SK-N-SH (cell line): Measurements from ENCODE around the gene ANGPTL1. TPM values are rescaled to one million over a fixed set of nuclear protein-coding genes. Genes with fewer than 3 reads are reported as not detected.

Experiments
- CTCF ChIA-PET: fragments of 300-600, 350-600 bp; formaldehyde crosslinking; extraction: SDS; loops from one replicate; lab custom pipeline; 2021; lab: Yijun Ruan, JAX
- POLR2A ChIA-PET: fragments of 350-600 bp; sonication (Branson Sonifier 250); formaldehyde crosslinking; extraction: SDS; loops from one replicate; lab custom pipeline; 2020; ENCODE audit warnings: antibody characterized with exemption, inconsistent platforms; lab: Yijun Ruan, JAX
- DNase-seq: peaks from one replicate; pipeline ENCODE4 v3.0.0; 2012
- H2AFZ ChIP-seq: fragments of 200-600 bp; sonication (generic); 2 replicates; pipeline ENCODE4 v1.8.1; 2016; ENCODE audit warnings: antibody characterized with exemption, mild to moderate bottlenecking, low read depth
- H3F3A ChIP-seq: fragments of 200-600 bp; sonication (generic); replicated peaks from 2 replicates; pipeline ENCODE3; 2016; ENCODE audit warnings: antibody characterized with exemption, mild to moderate bottlenecking; ENCODE audit not compliant: insufficient read depth
- H3K27ac ChIP-seq, 2 experiments: fragments of 200-500 bp in 1 of 2; fragments of 200-600 bp in 1 of 2; sonication (Bioruptor generic) in 1 of 2; sonication (generic), shearing (Covaris generic) in 1 of 2; 2 replicates each; pipeline versions ENCODE4 v1.5.1 to v1.6.1; 2014 to 2016; ENCODE audit warnings: low read depth in 2 of 2, inconsistent platforms in 1 of 2, low read length in 1 of 2, mild to moderate bottlenecking in 1 of 2, mixed read lengths in 1 of 2
- H3K27me3 ChIP-seq: fragments of 200-600 bp; sonication (generic), shearing (Covaris generic); 2 replicates; pipeline ENCODE4 v1.6.1; 2016; ENCODE audit warnings: mixed run types; ENCODE audit not compliant: insufficient read depth
- H3K36me3 ChIP-seq, 2 experiments: fragments of 200-500 bp in 1 of 2; fragments of 200-600 bp in 1 of 2; sonication (Bioruptor generic) in 1 of 2; sonication (generic) in 1 of 2; replicated peaks in 1 of 2; 2 replicates each; pipeline versions ENCODE3 to v1.5.1; 2014 to 2016; ENCODE audit warnings: low read length in 1 of 2, mild to moderate bottlenecking in 1 of 2; ENCODE audit not compliant: insufficient read depth in 2 of 2, control insufficient read depth in 1 of 2
- H3K4me1 ChIP-seq, 2 experiments: fragments of 200-500 bp in 1 of 2; fragments of 200-600 bp in 1 of 2; sonication (Bioruptor generic) in 1 of 2; sonication (generic), shearing (Covaris generic) in 1 of 2; 2 replicates each; pipeline versions ENCODE4 v1.5.1 to v1.6.1; 2014 to 2016; ENCODE audit warnings: low read depth in 1 of 2, low read length in 1 of 2, mixed run types in 1 of 2; ENCODE audit not compliant: insufficient read depth in 2 of 2, control insufficient read depth in 1 of 2
- H3K4me2 ChIP-seq: fragments of 200-600 bp; sonication (generic), shearing (Covaris generic); 2 replicates; pipeline ENCODE4 v1.6.1; 2017; ENCODE audit warnings: mixed run types
- H3K4me3 ChIP-seq, 2 experiments: fragments of 200-500 bp in 1 of 2; fragments of 200-600 bp in 1 of 2; sonication (Bioruptor generic) in 1 of 2; sonication (generic), shearing (Covaris generic) in 1 of 2; 2 replicates each; pipeline versions ENCODE4 v1.5.1 to v1.8.1; 2014 to 2016; ENCODE audit warnings: low read depth in 2 of 2, inconsistent platforms in 1 of 2, low read length in 1 of 2, mild to moderate bottlenecking in 1 of 2, mixed read lengths in 1 of 2, moderate library complexity in 1 of 2
- H3K79me2 ChIP-seq: fragments of 200-600 bp; sonication (generic); 2 replicates; pipeline ENCODE4 v1.8.1; 2017; ENCODE audit warnings: mild to moderate bottlenecking; ENCODE audit not compliant: insufficient read depth
- H3K9ac ChIP-seq: fragments of 200-600 bp; sonication (generic); 2 replicates; pipeline ENCODE4 v1.6.1; 2017; ENCODE audit warnings: mixed run types
- H3K9me2 ChIP-seq: fragments of 200-600 bp; sonication (generic); 2 replicates; pipeline ENCODE4 v1.6.1; 2017; ENCODE audit warnings: mixed run types
- H3K9me3 ChIP-seq: fragments of 200-600 bp; sonication (generic); 2 replicates; pipeline ENCODE4 v1.6.1; 2017; ENCODE audit warnings: mixed run types, mild to moderate bottlenecking, moderate library complexity
- H4K20me1 ChIP-seq: fragments of 200-600 bp; sonication (generic); 2 replicates; pipeline ENCODE4 v1.6.1; 2017; ENCODE audit warnings: mild to moderate bottlenecking, mixed run types; ENCODE audit not compliant: insufficient read depth
- ELF1 ChIP-seq: IDR thresholded peaks from 2 replicates; pipeline ENCODE4 v1.4.0; 2012
- EZH2phosphoT487 ChIP-seq: fragments of 200-600 bp; sonication (generic); IDR thresholded peaks from 2 replicates; pipeline ENCODE4 v1.6.1; 2017; ENCODE audit warnings: low read depth, mixed run types, mild to moderate bottlenecking, antibody characterized with exemption, moderate library complexity, borderline replicate concordance
- MXI1 ChIP-seq: IDR thresholded peaks from 2 replicates; pipeline ENCODE4 v1.6.1; 2012; ENCODE audit warnings: mild to moderate bottlenecking, low read depth, low read length, improper control_type of control experiment
- NRF1 ChIP-seq: IDR thresholded peaks from 2 replicates; pipeline ENCODE4 v1.6.1; 2012; ENCODE audit warnings: low read depth, mild to moderate bottlenecking, low read length
- POLR2AphosphoS5 ChIP-seq: IDR thresholded peaks from 2 replicates; pipeline ENCODE4 v1.6.1; 2012; ENCODE audit warnings: low read depth, low read length
- RAD21 ChIP-seq: IDR thresholded peaks from 2 replicates; pipeline ENCODE4 v1.6.1; 2012; ENCODE audit warnings: mild to moderate bottlenecking, low read length
- RFX5 ChIP-seq: IDR thresholded peaks from 2 replicates; pipeline ENCODE4 v1.6.1; 2012; ENCODE audit warnings: mild to moderate bottlenecking, improper control_type of control experiment, low read length
- SIN3A ChIP-seq: IDR thresholded peaks from 2 replicates; pipeline ENCODE4 v1.6.1; 2012; ENCODE audit warnings: low read depth, mild to moderate bottlenecking, low read length, moderate library complexity, borderline replicate concordance
- SMC3 ChIP-seq: IDR thresholded peaks from 2 replicates; pipeline ENCODE4 v1.6.1; 2012; ENCODE audit warnings: low read depth, low read length, improper control_type of control experiment
- whole genome bisulfite sequencing: methylation state at CpG from one replicate; pipeline ENCODE4 v1.1.6; 2017; ENCODE audit warnings: low lambda C conversion rate; 5-methylcytosine and 5-hydroxymethylcytosine counted together
- polyA plus RNA-seq, 3 experiments: library from polyadenylated mRNA; depleted of rRNA; stranded (reverse); fragments of >200 nt; gene quantifications; 2 replicates each; pipeline ENCODE4 v1.2.3, GENCODE V29; 2012
- TF ChIP-seq, protein P1 (sequence below): IDR thresholded peaks from 2 replicates; pipeline ENCODE4; 2012
- TF ChIP-seq, protein P2 (sequence below): IDR thresholded peaks from 2 replicates; pipeline ENCODE4 v1.6.1; 2012; ENCODE audit warnings: mild to moderate bottlenecking, low read depth, low read length, moderate library complexity

Gene ANGPTL1
- polyA plus RNA-seq, 1 of the 3 experiments (the other 2 are of a cell fraction), result not detected

DNA sequence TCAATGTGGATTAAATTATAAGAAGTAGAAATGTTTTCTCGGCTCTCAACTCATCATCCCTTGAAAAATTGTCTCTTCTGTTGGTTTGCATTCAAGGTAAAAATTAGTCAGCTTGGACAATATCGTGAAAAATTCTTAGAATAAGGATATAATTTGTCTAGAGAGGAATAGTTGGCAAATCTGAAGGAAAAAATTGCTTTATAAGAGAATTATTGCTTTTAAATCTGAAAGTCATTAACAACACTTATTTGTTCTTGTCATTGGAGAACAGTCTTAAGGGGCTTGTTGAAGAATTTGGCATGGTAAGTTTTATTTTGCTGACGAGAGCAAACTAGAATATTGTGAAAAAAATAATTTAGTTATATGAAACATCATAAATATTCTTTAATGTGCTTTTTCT lies 26.4 kb downstream of the ANGPTL1 start (continued):
- no peak for TF ChIP-seq NRF1
- TF ChIP-seq, protein P1, sequence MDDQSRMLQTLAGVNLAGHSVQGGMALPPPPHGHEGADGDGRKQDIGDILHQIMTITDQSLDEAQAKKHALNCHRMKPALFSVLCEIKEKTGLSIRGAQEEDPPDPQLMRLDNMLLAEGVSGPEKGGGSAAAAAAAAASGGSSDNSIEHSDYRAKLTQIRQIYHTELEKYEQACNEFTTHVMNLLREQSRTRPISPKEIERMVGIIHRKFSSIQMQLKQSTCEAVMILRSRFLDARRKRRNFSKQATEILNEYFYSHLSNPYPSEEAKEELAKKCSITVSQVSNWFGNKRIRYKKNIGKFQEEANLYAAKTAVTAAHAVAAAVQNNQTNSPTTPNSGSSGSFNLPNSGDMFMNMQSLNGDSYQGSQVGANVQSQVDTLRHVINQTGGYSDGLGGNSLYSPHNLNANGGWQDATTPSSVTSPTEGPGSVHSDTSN, result no peak

DNA sequence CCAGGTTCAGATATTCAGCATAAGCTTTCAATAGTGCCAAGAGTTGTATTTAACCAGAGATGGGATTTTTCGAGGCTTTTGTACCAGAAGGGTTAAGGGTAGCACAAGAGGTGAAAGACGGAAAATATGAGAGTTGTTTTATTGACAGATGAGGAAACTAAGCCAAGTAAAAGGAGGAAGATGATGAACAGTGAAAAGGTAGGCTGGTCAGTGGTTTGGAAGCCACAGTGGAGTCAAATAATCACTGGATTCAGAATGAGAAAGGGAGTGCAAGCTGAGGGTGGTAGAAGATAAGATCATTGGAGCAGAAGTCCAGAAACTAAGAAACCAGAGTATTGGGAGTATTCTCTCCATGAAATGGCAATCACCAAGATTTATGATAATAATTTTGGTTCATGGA lies 45.7 kb downstream of the ANGPTL1 start:
- H3K4me2 ChIP-seq, result no peak overlapping the region
- H3F3A ChIP-seq, result no peaks in the 10 kb centered on the region
- 91% methylated on average over 2 of the region's 2 CpGs for WGBS
- H3K27ac ChIP-seq, result no peak overlapping the region
- no peaks in the 10 kb centered on the region for H3K27me3 ChIP-seq
- TF ChIP-seq, protein P2, sequence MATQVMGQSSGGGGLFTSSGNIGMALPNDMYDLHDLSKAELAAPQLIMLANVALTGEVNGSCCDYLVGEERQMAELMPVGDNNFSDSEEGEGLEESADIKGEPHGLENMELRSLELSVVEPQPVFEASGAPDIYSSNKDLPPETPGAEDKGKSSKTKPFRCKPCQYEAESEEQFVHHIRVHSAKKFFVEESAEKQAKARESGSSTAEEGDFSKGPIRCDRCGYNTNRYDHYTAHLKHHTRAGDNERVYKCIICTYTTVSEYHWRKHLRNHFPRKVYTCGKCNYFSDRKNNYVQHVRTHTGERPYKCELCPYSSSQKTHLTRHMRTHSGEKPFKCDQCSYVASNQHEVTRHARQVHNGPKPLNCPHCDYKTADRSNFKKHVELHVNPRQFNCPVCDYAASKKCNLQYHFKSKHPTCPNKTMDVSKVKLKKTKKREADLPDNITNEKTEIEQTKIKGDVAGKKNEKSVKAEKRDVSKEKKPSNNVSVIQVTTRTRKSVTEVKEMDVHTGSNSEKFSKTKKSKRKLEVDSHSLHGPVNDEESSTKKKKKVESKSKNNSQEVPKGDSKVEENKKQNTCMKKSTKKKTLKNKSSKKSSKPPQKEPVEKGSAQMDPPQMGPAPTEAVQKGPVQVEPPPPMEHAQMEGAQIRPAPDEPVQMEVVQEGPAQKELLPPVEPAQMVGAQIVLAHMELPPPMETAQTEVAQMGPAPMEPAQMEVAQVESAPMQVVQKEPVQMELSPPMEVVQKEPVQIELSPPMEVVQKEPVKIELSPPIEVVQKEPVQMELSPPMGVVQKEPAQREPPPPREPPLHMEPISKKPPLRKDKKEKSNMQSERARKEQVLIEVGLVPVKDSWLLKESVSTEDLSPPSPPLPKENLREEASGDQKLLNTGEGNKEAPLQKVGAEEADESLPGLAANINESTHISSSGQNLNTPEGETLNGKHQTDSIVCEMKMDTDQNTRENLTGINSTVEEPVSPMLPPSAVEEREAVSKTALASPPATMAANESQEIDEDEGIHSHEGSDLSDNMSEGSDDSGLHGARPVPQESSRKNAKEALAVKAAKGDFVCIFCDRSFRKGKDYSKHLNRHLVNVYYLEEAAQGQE, result no peak
- no peak for TF ChIP-seq EZH2phosphoT487
- no peak for TF ChIP-seq SMC3
- TF ChIP-seq, protein P1, result no peak
- TF ChIP-seq SIN3A, result no peak
- TF ChIP-seq RFX5, result no peak
- no peak for TF ChIP-seq POLR2AphosphoS5
- no peak for TF ChIP-seq MXI1
- no peak for TF ChIP-seq ELF1
- no peak for TF ChIP-seq RAD21
- ChIA-PET POLR2A (no interaction called here), CTCF (no interaction called here)
- H2AFZ ChIP-seq, result no peak overlapping the region
- no peaks in the 10 kb centered on the region for H3K79me2 ChIP-seq
- peaks cover 0 to 32% of the 10 kb centered on the region in 2 experiments for H3K36me3 ChIP-seq
- DNase-seq, result no peak
- H4K20me1 ChIP-seq, result no peaks in the 10 kb centered on the region
- no peaks in the 10 kb centered on the region for H3K9me2 ChIP-seq
- H3K9me3 ChIP-seq, result no peaks in the 10 kb centered on the region
- H3K9ac ChIP-seq, result no peak overlapping the region
- no peaks in the 10 kb centered on the region for H3K4me1 ChIP-seq
- H3K4me3 ChIP-seq, result no peak overlapping the region
